ENCODE results near the gene DPP4.
"Not testable (repeated sequence)": the region's sequence is repeated elsewhere in the genome, so short reads cannot be mapped to it uniquely, and the experiment has no call there.

Gene DPP4

GRCh38 chr2:162053066-162053807 lies 20.8 kb downstream of the DPP4 start:
- in situ Hi-C loops (cut with HindIII; ENCODE audit: low pct_ligation_motif_present, low sequenced_read_pairs): no loop called here
- Histone ChIP-seq H3K27me3 (replicated peaks) (no peaks in the 10 kb centered on the region), H3K4me3 (ENCODE audit: low read depth, low read length) (no peak overlapping the region), H3K36me3 (replicated peaks) (no peaks in the 10 kb centered on the region), H3K27ac (no peak overlapping the region)
- no peak for TF ChIP-seq CTCF (IDR thresholded peaks at IDR 0.05; ENCODE audit: low read depth, low read length, missing control alignments)
- DNase-seq: no peak

- in situ Hi-C loops (cut with HindIII; ENCODE audit: low pct_ligation_motif_present, low sequenced_read_pairs): no loop called here
- no peak for TF ChIP-seq CTCF (IDR thresholded peaks at IDR 0.05; ENCODE audit: low read depth, low read length, missing control alignments)
- Histone ChIP-seq H3K27me3 (replicated peaks) (no peaks in the 10 kb centered on the region), H3K36me3 (replicated peaks) (no peaks in the 10 kb centered on the region), H3K27ac (no peak overlapping the region), H3K4me3 (ENCODE audit: low read depth, low read length) (no peak overlapping the region)
- DNase-seq: no peak
These were observed 23.5 kb downstream of the DPP4 start for GRCh38 chr2:162050513-162050961.

- H3K36me3 ChIP-seq (replicated peaks); H3K27me3 ChIP-seq (replicated peaks); H3K27ac ChIP-seq; in situ Hi-C loops (cut with HindIII; ENCODE audit: low pct_ligation_motif_present, low sequenced_read_pairs); H3K4me3 ChIP-seq (ENCODE audit: low read depth, low read length); DNase-seq: not testable (repeated sequence)
These were observed 24.9 kb downstream of the DPP4 start for GRCh38 chr2:162049089-162049488.

- Histone ChIP-seq H3K27ac (no peak overlapping the region), H3K36me3 (replicated peaks) (no peaks in the 10 kb centered on the region), H3K27me3 (replicated peaks) (no peaks in the 10 kb centered on the region), H3K4me3 (ENCODE audit: low read depth, low read length) (no peak overlapping the region)
- in situ Hi-C loops (cut with HindIII; ENCODE audit: low pct_ligation_motif_present, low sequenced_read_pairs): no loop called here
- TF ChIP-seq CTCF (IDR thresholded peaks at IDR 0.05; ENCODE audit: low read depth, low read length, missing control alignments): no peak
- no peak for DNase-seq
These were observed 29.4 kb downstream of the DPP4 start for GRCh38 chr2:162044586-162044985.

GRCh38 chr2:162043132-162043531 lies 30.9 kb downstream of the DPP4 start:
- no peak for TF ChIP-seq CTCF (IDR thresholded peaks at IDR 0.05; ENCODE audit: low read depth, low read length, missing control alignments)
- in situ Hi-C loops (cut with HindIII; ENCODE audit: low pct_ligation_motif_present, low sequenced_read_pairs): no loop called here
- Histone ChIP-seq H3K4me3 (ENCODE audit: low read depth, low read length) (no peak overlapping the region), H3K36me3 (replicated peaks) (no peaks in the 10 kb centered on the region), H3K27me3 (replicated peaks) (no peaks in the 10 kb centered on the region), H3K27ac (no peak overlapping the region)
- DNase-seq: no peak

GRCh38 chr2:162041485-162041884 lies 32.5 kb downstream of the DPP4 start:
- Histone ChIP-seq H3K27me3 (replicated peaks) (no peaks in the 10 kb centered on the region), H3K27ac (no peak overlapping the region), H3K36me3 (replicated peaks) (no peaks in the 10 kb centered on the region), H3K4me3 (ENCODE audit: low read depth, low read length) (no peak overlapping the region)
- in situ Hi-C loops (cut with HindIII; ENCODE audit: low pct_ligation_motif_present, low sequenced_read_pairs): no loop called here
- no peak for TF ChIP-seq CTCF (IDR thresholded peaks at IDR 0.05; ENCODE audit: low read depth, low read length, missing control alignments)
- DNase-seq: no peak
